Left ventricle myocardium inferior (tissue), 1 donor: ENCODE data around the gene QRICH1. TPM values are rescaled to one million over a fixed set of nuclear protein-coding genes. Genes with fewer than 3 reads are reported as not detected.

Experiments
- DNase-seq: peaks from one replicate; pipeline ENCODE4 v3.0.0-alpha.2; 2020
- H3K27ac ChIP-seq: fragments of 200-600 bp; replicated peaks from 2 replicates; pipeline ENCODE4 v1.8.0; 2021
- H3K27me3 ChIP-seq: fragments of 200-600 bp; 2 replicates; pipeline ENCODE4 v1.8.0; 2021; ENCODE audit warnings: low read depth
- H3K36me3 ChIP-seq: fragments of 200-600 bp; 2 replicates; pipeline ENCODE4 v1.8.0; 2021
- H3K4me1 ChIP-seq: fragments of 200-600 bp; 2 replicates; pipeline ENCODE4 v1.8.0; 2021
- H3K4me3 ChIP-seq: fragments of 200-600 bp; 2 replicates; pipeline ENCODE4 v1.8.0; 2021; ENCODE audit warnings: mild to moderate bottlenecking, moderate library complexity
- H3K9me3 ChIP-seq: fragments of 200-600 bp; replicated peaks from 2 replicates; pipeline ENCODE4 v1.8.0; 2021
- intact Hi-C: fragments of 100-400 bp; cut with micrococcal nuclease; formaldehyde crosslinking; loops from one replicate; pipeline ENCODE4 v1.11.0; 2022
- total RNA-seq: library from RNA; stranded (reverse); fragmentation: NEBNext Ultra II Directional; extraction: Animal tissue kit (Norgen Biotek cat#: 25700); gene quantifications from one replicate; pipeline ENCODE4 v1.2.1, GENCODE V29; 2021
- TF ChIP-seq, protein P1 (sequence below): fragments of 200-600 bp; IDR thresholded peaks from 2 replicates; pipeline ENCODE4 v1.8.0; 2021; ENCODE audit warnings: antibody characterized with exemption, mild to moderate bottlenecking, borderline replicate concordance
- donor health status: DM: no; HTN: yes; CAD: no; lungs with severe emphysema.

Gene QRICH1
- total RNA-seq, 1 donor from 2014 or later: 58.8 TPM

DNA sequence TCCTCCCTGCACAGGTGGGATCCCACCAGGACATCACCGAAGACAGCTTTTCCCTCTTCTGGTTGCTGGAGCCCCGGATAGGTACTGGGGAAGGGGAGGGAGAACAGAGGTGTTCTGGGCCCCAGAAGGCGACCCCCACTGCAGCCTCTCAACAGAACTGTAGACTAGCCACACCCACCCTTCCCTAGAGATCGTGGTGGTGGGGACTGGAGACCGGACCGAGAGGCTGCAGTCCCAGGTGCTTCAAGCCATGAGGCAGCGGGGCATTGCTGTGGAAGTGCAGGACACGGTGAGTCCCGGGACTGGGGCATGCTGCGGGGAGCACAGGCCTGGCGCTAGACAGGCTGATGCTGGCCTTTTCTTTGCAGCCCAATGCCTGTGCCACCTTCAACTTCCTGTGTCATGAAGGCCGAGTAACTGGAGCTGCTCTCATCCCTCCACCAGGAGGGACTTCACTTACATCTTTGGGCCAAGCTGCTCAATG is 71.1 kb downstream of the QRICH1 start:
- TF ChIP-seq, protein P1, sequence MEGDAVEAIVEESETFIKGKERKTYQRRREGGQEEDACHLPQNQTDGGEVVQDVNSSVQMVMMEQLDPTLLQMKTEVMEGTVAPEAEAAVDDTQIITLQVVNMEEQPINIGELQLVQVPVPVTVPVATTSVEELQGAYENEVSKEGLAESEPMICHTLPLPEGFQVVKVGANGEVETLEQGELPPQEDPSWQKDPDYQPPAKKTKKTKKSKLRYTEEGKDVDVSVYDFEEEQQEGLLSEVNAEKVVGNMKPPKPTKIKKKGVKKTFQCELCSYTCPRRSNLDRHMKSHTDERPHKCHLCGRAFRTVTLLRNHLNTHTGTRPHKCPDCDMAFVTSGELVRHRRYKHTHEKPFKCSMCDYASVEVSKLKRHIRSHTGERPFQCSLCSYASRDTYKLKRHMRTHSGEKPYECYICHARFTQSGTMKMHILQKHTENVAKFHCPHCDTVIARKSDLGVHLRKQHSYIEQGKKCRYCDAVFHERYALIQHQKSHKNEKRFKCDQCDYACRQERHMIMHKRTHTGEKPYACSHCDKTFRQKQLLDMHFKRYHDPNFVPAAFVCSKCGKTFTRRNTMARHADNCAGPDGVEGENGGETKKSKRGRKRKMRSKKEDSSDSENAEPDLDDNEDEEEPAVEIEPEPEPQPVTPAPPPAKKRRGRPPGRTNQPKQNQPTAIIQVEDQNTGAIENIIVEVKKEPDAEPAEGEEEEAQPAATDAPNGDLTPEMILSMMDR: no peak
- Histone ChIP-seq H3K36me3 (peaks cover 40% of the 10 kb centered on the region), H3K4me1 (peaks cover 81% of the 10 kb centered on the region), H3K27ac (peak overlapping the region; percentile 98), H3K4me3 (peak overlapping the region; percentile 86), H3K9me3 (no peaks in the 10 kb centered on the region), H3K27me3 (no peaks in the 10 kb centered on the region)
- no peak for DNase-seq
- intact Hi-C loops: no loop called here

DNA sequence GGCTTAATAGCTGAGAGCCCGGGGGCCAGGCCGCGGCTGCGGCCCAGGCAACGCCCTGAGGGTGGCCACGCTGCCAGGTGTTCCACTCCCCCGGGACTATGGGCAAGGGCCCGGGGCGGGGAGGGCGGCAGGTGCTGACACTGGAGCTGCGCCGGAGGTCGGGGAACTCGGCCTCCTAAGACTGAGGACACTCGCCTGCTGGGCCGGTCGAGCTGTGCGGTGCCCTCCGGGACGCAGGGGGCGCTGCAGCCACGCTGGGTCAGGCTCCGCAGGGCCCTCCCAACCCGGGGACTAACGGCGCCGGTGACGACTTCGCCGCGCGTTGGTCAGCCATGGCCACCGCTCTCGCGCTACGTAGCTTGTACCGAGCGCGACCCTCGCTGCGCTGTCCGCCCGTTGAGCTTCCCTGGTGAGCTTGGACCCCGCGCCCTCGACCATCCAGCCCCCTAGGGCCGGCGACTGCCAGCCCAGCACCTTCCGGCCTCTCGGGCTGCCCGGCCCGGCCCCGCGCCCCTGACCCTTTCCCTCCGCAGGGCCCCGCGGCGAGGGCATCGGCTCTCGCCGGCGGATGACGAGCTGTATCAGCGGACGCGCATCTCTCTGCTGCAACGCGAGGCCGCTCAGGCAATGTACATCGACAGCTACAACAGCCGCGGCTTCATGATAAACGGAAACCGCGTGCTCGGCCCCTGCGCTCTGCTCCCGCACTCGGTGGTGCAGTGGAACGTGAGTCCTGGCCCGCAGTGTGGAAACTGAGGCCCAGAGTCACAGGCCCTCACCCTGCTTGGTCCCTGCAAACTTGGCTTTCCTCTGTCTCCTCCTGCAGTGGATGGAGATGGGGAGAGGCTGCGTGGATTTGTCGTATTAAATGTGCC is 71.8 kb downstream of the QRICH1 start, which contains the start of gene NDUFAF3:
NDUFAF3 (plus strand) TSS at position 309 of the 875 bp plus-strand sequence; CDS start at position 333, 24 bp downstream.
- peak within 1 kb of the TSS; percentile 98 for H3K27ac ChIP-seq
- H3K36me3 ChIP-seq: peaks cover 40% of the 10 kb centered on the region
- TF ChIP-seq, protein P1: peak; percentile 99
- peak within 1 kb of the TSS; percentile 86 for H3K4me3 ChIP-seq
- H3K9me3 ChIP-seq: no peaks in the 10 kb centered on the region
- H3K27me3 ChIP-seq: no peaks in the 10 kb centered on the region
- intact Hi-C loops: no loop called here
- DNase-seq: peak; percentile 94
- peaks cover 85% of the 10 kb centered on the region for H3K4me1 ChIP-seq

DNA sequence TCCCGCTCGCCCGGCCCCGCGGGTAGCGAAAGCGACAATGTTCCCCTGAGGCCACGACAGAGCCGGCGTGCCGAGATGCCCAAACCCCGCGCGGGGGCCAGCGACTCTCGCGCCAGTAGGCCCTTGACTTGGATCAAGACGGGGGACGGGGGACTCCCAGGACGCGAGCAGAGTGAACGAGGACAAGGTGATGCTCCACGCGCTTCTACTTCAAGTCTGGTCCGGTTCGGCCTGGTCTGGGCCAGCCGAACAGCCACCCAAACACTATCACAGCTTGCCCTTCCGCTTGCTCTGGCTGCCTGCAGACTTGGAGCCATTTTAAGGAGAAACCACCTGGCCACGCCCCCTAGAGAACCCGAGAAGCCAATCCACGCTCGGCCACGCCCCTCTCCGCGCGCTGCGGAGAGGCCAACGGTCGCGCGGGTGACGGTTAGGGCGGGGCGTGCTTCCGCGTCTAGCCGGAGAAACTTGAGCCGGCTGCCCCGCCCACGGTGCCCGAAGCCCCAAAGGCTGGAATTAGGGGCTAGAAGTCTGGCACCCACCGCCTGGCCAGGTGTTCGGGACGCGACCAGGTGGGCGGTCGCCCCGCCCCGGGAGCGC is 72.6 kb downstream of the QRICH1 start:
- TF ChIP-seq, protein P1: no peak
- intact Hi-C loops: no loop called here
- no peaks in the 10 kb centered on the region for H3K9me3 ChIP-seq
- DNase-seq: peak; percentile 100
- H3K27ac ChIP-seq: peak overlapping the region; percentile 98
- peaks cover 38% of the 10 kb centered on the region for H3K36me3 ChIP-seq
- peaks cover 86% of the 10 kb centered on the region for H3K4me1 ChIP-seq
- peak overlapping the region; percentile 86 for H3K4me3 ChIP-seq
- no peaks in the 10 kb centered on the region for H3K27me3 ChIP-seq

- intact Hi-C loops: no loop called here
- no peaks in the 10 kb centered on the region for H3K27me3 ChIP-seq
- TF ChIP-seq, protein P1: no peak
- peak; percentile 62 for DNase-seq
- peaks cover 38% of the 10 kb centered on the region for H3K36me3 ChIP-seq
- H3K4me3 ChIP-seq: peak overlapping the region; percentile 86
- H3K4me1 ChIP-seq: peaks cover 78% of the 10 kb centered on the region
- no peaks in the 10 kb centered on the region for H3K9me3 ChIP-seq
- peak overlapping the region; percentile 98 for H3K27ac ChIP-seq
Observed at GRCh38 chr3:49020330-49021212, 73.3 kb downstream of the QRICH1 start.

- peak overlapping the region; percentile 98 for H3K27ac ChIP-seq
- H3K4me3 ChIP-seq: peak overlapping the region; percentile 86
- no peak for DNase-seq
- peaks cover 38% of the 10 kb centered on the region for H3K36me3 ChIP-seq
- H3K4me1 ChIP-seq: peaks cover 72% of the 10 kb centered on the region
- H3K9me3 ChIP-seq: no peaks in the 10 kb centered on the region
- TF ChIP-seq, protein P1: no peak
- H3K27me3 ChIP-seq: no peaks in the 10 kb centered on the region
- intact Hi-C loops: no loop called here
Observed at GRCh38 chr3:49019941-49020329, 73.9 kb downstream of the QRICH1 start.
